Measurements from ENCODE around the gene CALHM1.
"Not testable (repeated sequence)": the region's sequence is repeated elsewhere in the genome, so short reads cannot be mapped to it uniquely, and the experiment has no call there.

Gene CALHM1

GRCh38 chr10:103458720-103459119, at the start of gene CALHM1:
TSS of gene CALHM1 (minus strand) at chr10:103458900. CDS start at chr10:103458751, 149 bp downstream.
- H3K9ac ChIP-seq (ENCODE audit: low read length) = no peak within 1 kb of the TSS
- no peaks in the 10 kb centered on the region for H3K36me3 ChIP-seq (replicated peaks; ENCODE audit: low read depth, low read length)
- no peak within 1 kb of the TSS for H3K4me3 ChIP-seq (ENCODE audit: low read length)
- no peaks in the 10 kb centered on the region for H3K9me3 ChIP-seq (ENCODE audit: insufficient read depth, low read length)
- H3K27me3 ChIP-seq (ENCODE audit: low read depth, low read length) = no peaks in the 10 kb centered on the region
- no peak within 1 kb of the TSS for H2AFZ ChIP-seq (ENCODE audit: low read depth, low read length)
- H3K4me2 ChIP-seq (ENCODE audit: low read length) = no peak within 1 kb of the TSS
- no peaks in the 10 kb centered on the region for H4K20me1 ChIP-seq (ENCODE audit: insufficient read depth, low read length)
- no peak for TF ChIP-seq CTCF (IDR thresholded peaks at IDR 0.05; ENCODE audit: low read depth, low read length)
- no peak for TF ChIP-seq EZH2phosphoT487 (IDR thresholded peaks at IDR 0.05; ENCODE audit: low read depth)
- H3K4me1 ChIP-seq (ENCODE audit: low read length) = no peaks in the 10 kb centered on the region
- no peak within 1 kb of the TSS for H3K27ac ChIP-seq (ENCODE audit: low read length)
- no peaks in the 10 kb centered on the region for H3K79me2 ChIP-seq (ENCODE audit: low read length)

- Histone ChIP-seq H4K20me1 (ENCODE audit: insufficient read depth, low read length) (no peaks in the 10 kb centered on the region), H3K4me2 (ENCODE audit: low read length) (no peak overlapping the region), H3K9me3 (ENCODE audit: insufficient read depth, low read length) (no peaks in the 10 kb centered on the region), H3K4me3 (ENCODE audit: low read length) (no peak overlapping the region), H3K27me3 (ENCODE audit: low read depth, low read length) (peaks cover 3% of the 10 kb centered on the region; the same call in 1 of the 2 replicates), H3K4me1 (ENCODE audit: low read length) (no peaks in the 10 kb centered on the region), H3K79me2 (ENCODE audit: low read length) (no peaks in the 10 kb centered on the region), H3K27ac (ENCODE audit: low read length) (no peak overlapping the region), H3K36me3 (replicated peaks; ENCODE audit: low read depth, low read length) (no peaks in the 10 kb centered on the region), H3K9ac (ENCODE audit: low read length) (no peak overlapping the region), H2AFZ (ENCODE audit: low read depth, low read length) (no peak overlapping the region)
- TF ChIP-seq CTCF (IDR thresholded peaks at IDR 0.05; ENCODE audit: low read depth, low read length) (no peak), EZH2phosphoT487 (IDR thresholded peaks at IDR 0.05; ENCODE audit: low read depth) (no peak)
Measured at GRCh38 chr10:103507235-103508191, 48.8 kb upstream of the CALHM1 start.

- no peaks in the 10 kb centered on the region for H4K20me1 ChIP-seq (ENCODE audit: insufficient read depth, low read length)
- no peak overlapping the region for H3K27ac ChIP-seq (ENCODE audit: low read length)
- no peak overlapping the region for H3K9ac ChIP-seq (ENCODE audit: low read length)
- H3K4me1 ChIP-seq (ENCODE audit: low read length) = no peaks in the 10 kb centered on the region
- H3K36me3 ChIP-seq (replicated peaks; ENCODE audit: low read depth, low read length) = no peaks in the 10 kb centered on the region
- H3K79me2 ChIP-seq (ENCODE audit: low read length) = no peaks in the 10 kb centered on the region
- no peaks in the 10 kb centered on the region for H3K9me3 ChIP-seq (ENCODE audit: insufficient read depth, low read length)
- no peak for TF ChIP-seq CTCF (IDR thresholded peaks at IDR 0.05; ENCODE audit: low read depth, low read length)
- TF ChIP-seq EZH2phosphoT487 (IDR thresholded peaks at IDR 0.05; ENCODE audit: low read depth) = no peak
- peaks cover 3% of the 10 kb centered on the region; the same call in 1 of the 2 replicates for H3K27me3 ChIP-seq (ENCODE audit: low read depth, low read length)
- no peak overlapping the region for H2AFZ ChIP-seq (ENCODE audit: low read depth, low read length)
- H3K4me2 ChIP-seq (ENCODE audit: low read length) = no peak overlapping the region
- H3K4me3 ChIP-seq (ENCODE audit: low read length) = no peak overlapping the region
Measured at GRCh38 chr10:103506061-103506460, 47.4 kb upstream of the CALHM1 start.

GRCh38 chr10:103504181-103504783, 45.6 kb upstream of the CALHM1 start:
- H3K9me3 ChIP-seq (ENCODE audit: insufficient read depth, low read length) = no peaks in the 10 kb centered on the region
- peaks cover 11% of the 10 kb centered on the region; the same call in 1 of the 2 replicates for H3K27me3 ChIP-seq (ENCODE audit: low read depth, low read length)
- H3K79me2 ChIP-seq (ENCODE audit: low read length) = no peaks in the 10 kb centered on the region
- no peak overlapping the region for H3K9ac ChIP-seq (ENCODE audit: low read length)
- no peak overlapping the region for H3K4me2 ChIP-seq (ENCODE audit: low read length)
- no peak overlapping the region for H3K27ac ChIP-seq (ENCODE audit: low read length)
- no peaks in the 10 kb centered on the region for H3K36me3 ChIP-seq (replicated peaks; ENCODE audit: low read depth, low read length)
- H3K4me3 ChIP-seq (ENCODE audit: low read length) = no peak overlapping the region
- H4K20me1 ChIP-seq (ENCODE audit: insufficient read depth, low read length) = no peaks in the 10 kb centered on the region
- H3K4me1 ChIP-seq (ENCODE audit: low read length) = no peaks in the 10 kb centered on the region
- no peak for TF ChIP-seq EZH2phosphoT487 (IDR thresholded peaks at IDR 0.05; ENCODE audit: low read depth)
- no peak for TF ChIP-seq CTCF (IDR thresholded peaks at IDR 0.05; ENCODE audit: low read depth, low read length)
- H2AFZ ChIP-seq (ENCODE audit: low read depth, low read length) = no peak overlapping the region

GRCh38 chr10:103503777-103504176, 45.1 kb upstream of the CALHM1 start:
- H3K4me2 ChIP-seq (ENCODE audit: low read length); H3K36me3 ChIP-seq (replicated peaks; ENCODE audit: low read depth, low read length); H3K4me3 ChIP-seq (ENCODE audit: low read length); H3K9ac ChIP-seq (ENCODE audit: low read length); H3K9me3 ChIP-seq (ENCODE audit: insufficient read depth, low read length); H4K20me1 ChIP-seq (ENCODE audit: insufficient read depth, low read length); H3K4me1 ChIP-seq (ENCODE audit: low read length); H2AFZ ChIP-seq (ENCODE audit: low read depth, low read length); H3K79me2 ChIP-seq (ENCODE audit: low read length); H3K27ac ChIP-seq (ENCODE audit: low read length): not testable (repeated sequence)
- H3K27me3 ChIP-seq (ENCODE audit: low read depth, low read length) = peaks cover 11% of the 10 kb centered on the region; the same call in 1 of the 2 replicates

Data from OCI-LY3 (cell line).